Activated T-helper 17 cell treated with anti-CD3 and anti-CD28 coated beads, Interleukin-2, amount 50 U/mL, for 72 hours (primary cell): ENCODE results near the gene PLEKHG3. TPM values are rescaled to one million over a fixed set of nuclear protein-coding genes. Genes with fewer than 3 reads are reported as not detected.

ENCODE experiments used
- ATAC-seq: fragments of 150-1000 bp; cut with Tn5 transposase; replicated peaks from 2 replicates; pipeline ENCODE4 v1.10.0; 2021; ENCODE audit warnings: mild to moderate bottlenecking, moderate library complexity
- H3K27ac Mint-ChIP-seq: one replicate; pipeline ENCODE4 v1.8.0; 2022; ENCODE audit warnings: mixed read lengths
- H3K27me3 Mint-ChIP-seq: one replicate; pipeline ENCODE4 v1.8.0; 2022; ENCODE audit warnings: mixed read lengths
- H3K36me3 Mint-ChIP-seq: one replicate; pipeline ENCODE4 v1.8.0; 2022; ENCODE audit warnings: low read depth, mild to moderate bottlenecking, mixed read lengths
- H3K4me1 Mint-ChIP-seq: one replicate; pipeline ENCODE4 v1.8.0; 2022; ENCODE audit warnings: mixed read lengths
- H3K4me3 Mint-ChIP-seq: one replicate; pipeline ENCODE4 v1.8.0; 2022; ENCODE audit warnings: mild to moderate bottlenecking, mixed read lengths
- H3K9me3 Mint-ChIP-seq: one replicate; pipeline ENCODE4 v1.8.0; 2022; ENCODE audit warnings: mixed read lengths
- total RNA-seq, 2 donors: library from RNA; stranded (reverse); gene quantifications; one replicate each; pipeline ENCODE4 v1.2.3, GENCODE V29; 2022

PLEKHG3 gene
- total RNA-seq, 2 donors from 2014 or later: 17.2 to 19.2 TPM

- H3K4me1 Mint-ChIP-seq: no peaks in the 10 kb centered on the region
- ATAC-seq: no peak
These were observed 85.5 kb downstream of the PLEKHG3 start for GRCh38 chr14:64789696-64790095.

GRCh38 chr14:64790478-64790877 lies 86.3 kb downstream of the PLEKHG3 start:
- H3K9me3 Mint-ChIP-seq: no peaks in the 10 kb centered on the region
- no peak overlapping the region for H3K27ac Mint-ChIP-seq
- no peak overlapping the region for H3K4me3 Mint-ChIP-seq
- H3K27me3 Mint-ChIP-seq: no peaks in the 10 kb centered on the region
- no peak for ATAC-seq
- no peaks in the 10 kb centered on the region for H3K4me1 Mint-ChIP-seq
- no peaks in the 10 kb centered on the region for H3K36me3 Mint-ChIP-seq

More at GRCh38 chr14:64789696-64790095, 85.5 kb downstream of the PLEKHG3 start:
- Mint-ChIP-seq H3K36me3 (no peaks in the 10 kb centered on the region), H3K9me3 (no peaks in the 10 kb centered on the region), H3K4me3 (no peak overlapping the region), H3K27me3 (no peaks in the 10 kb centered on the region), H3K27ac (no peak overlapping the region)

- H3K36me3 Mint-ChIP-seq: no peaks in the 10 kb centered on the region
- H3K4me1 Mint-ChIP-seq: no peaks in the 10 kb centered on the region
- H3K4me3 Mint-ChIP-seq: no peak overlapping the region
- no peak for ATAC-seq
- H3K27me3 Mint-ChIP-seq: no peaks in the 10 kb centered on the region
- H3K9me3 Mint-ChIP-seq: no peaks in the 10 kb centered on the region
- no peak overlapping the region for H3K27ac Mint-ChIP-seq
These were observed 88.0 kb downstream of the PLEKHG3 start for GRCh38 chr14:64792231-64792630.

GRCh38 chr14:64792871-64793560 lies 88.8 kb downstream of the PLEKHG3 start:
- H3K36me3 Mint-ChIP-seq: no peaks in the 10 kb centered on the region
- no peak overlapping the region for H3K4me3 Mint-ChIP-seq
- peaks cover 3% of the 10 kb centered on the region for H3K27me3 Mint-ChIP-seq
- no peaks in the 10 kb centered on the region for H3K4me1 Mint-ChIP-seq
- no peaks in the 10 kb centered on the region for H3K9me3 Mint-ChIP-seq
- H3K27ac Mint-ChIP-seq: no peak overlapping the region
- ATAC-seq: no peak

- ATAC-seq: no peak
- H3K36me3 Mint-ChIP-seq: no peaks in the 10 kb centered on the region
These were observed 91.0 kb downstream of the PLEKHG3 start for GRCh38 chr14:64795211-64795610.

GRCh38 chr14:64795921-64796320 lies 91.7 kb downstream of the PLEKHG3 start:
- Mint-ChIP-seq H3K27ac (no peak overlapping the region), H3K4me1 (no peaks in the 10 kb centered on the region), H3K36me3 (no peaks in the 10 kb centered on the region), H3K27me3 (peaks cover 4% of the 10 kb centered on the region), H3K4me3 (no peak overlapping the region), H3K9me3 (no peaks in the 10 kb centered on the region)
- ATAC-seq: no peak

More at GRCh38 chr14:64795211-64795610, 91.0 kb downstream of the PLEKHG3 start:
- Mint-ChIP-seq H3K27ac (no peak overlapping the region), H3K4me1 (no peaks in the 10 kb centered on the region), H3K4me3 (no peak overlapping the region), H3K27me3 (peaks cover 4% of the 10 kb centered on the region), H3K9me3 (no peaks in the 10 kb centered on the region)

GRCh38 chr14:64796369-64796768 lies 92.1 kb downstream of the PLEKHG3 start:
- Mint-ChIP-seq H3K27ac (no peak overlapping the region), H3K4me3 (no peak overlapping the region), H3K27me3 (peaks cover 4% of the 10 kb centered on the region), H3K9me3 (no peaks in the 10 kb centered on the region), H3K4me1 (no peaks in the 10 kb centered on the region), H3K36me3 (no peaks in the 10 kb centered on the region)
- no peak for ATAC-seq

- no peak overlapping the region for H3K4me3 Mint-ChIP-seq
- no peaks in the 10 kb centered on the region for H3K36me3 Mint-ChIP-seq
- H3K27me3 Mint-ChIP-seq: peaks cover 4% of the 10 kb centered on the region
- ATAC-seq: no peak
- no peak overlapping the region for H3K27ac Mint-ChIP-seq
- H3K4me1 Mint-ChIP-seq: no peaks in the 10 kb centered on the region
- H3K9me3 Mint-ChIP-seq: no peaks in the 10 kb centered on the region
These were observed 95.3 kb downstream of the PLEKHG3 start for GRCh38 chr14:64799555-64799954.

Other genes starting within 250 kb of the PLEKHG3 start
- 1 to 10 TPM in 1 of 2 donors, under 1 TPM in 1; 0.82 to 1.0 TPM for gene AKAP5, start 238.9 kb upstream of the PLEKHG3 start, total RNA-seq
- gene ZBTB25, start 200.6 kb upstream of the PLEKHG3 start, total RNA-seq: 10 to 100 TPM; 29.7 to 88.5 TPM
- 100 to 1,000 TPM in 1 of 2 donors, 10 to 100 TPM in 1; 75.6 to 154 TPM for gene ZBTB1, start 199.7 kb upstream of the PLEKHG3 start, total RNA-seq
- 1 to 10 TPM; 6.5 to 7.4 TPM for gene HSPA2, start 163.7 kb upstream of the PLEKHG3 start, total RNA-seq
- gene PPP1R36, start 154.5 kb upstream of the PLEKHG3 start, total RNA-seq: not detected
- under 1 TPM; 0.15 to 0.29 TPM for gene SPTB, start 175.5 kb downstream of the PLEKHG3 start, total RNA-seq
- gene CHURC1, start 210.0 kb downstream of the PLEKHG3 start, total RNA-seq: 10 to 100 TPM; 53.8 to 56.0 TPM
- gene GPX2, start 238.3 kb downstream of the PLEKHG3 start, total RNA-seq: not detected